GM18511 (cell line): ENCODE results near the gene NIPAL3.
"Not testable (repeated sequence)": the region's sequence is repeated elsewhere in the genome, so short reads cannot be mapped to it uniquely, and the experiment has no call there.

Source experiments
- ATAC-seq: cut with Tn5 transposase; IDR thresholded peaks from one replicate; pipeline ENCODE4 v1.9.1; 2021; ENCODE audit warnings: mild to moderate bottlenecking, moderate library complexity; ENCODE audit not compliant: unreplicated experiment

The NIPAL3 gene

GRCh38 chr1:24455272-24455671 lies 39.7 kb downstream of the NIPAL3 start:
- no peak for ATAC-seq

- no peak for ATAC-seq
Measured at GRCh38 chr1:24457866-24458265, 42.3 kb downstream of the NIPAL3 start.

- ATAC-seq, result no peak
Measured at GRCh38 chr1:24459551-24460266, 44.1 kb downstream of the NIPAL3 start.

GRCh38 chr1:24462128-24462527 lies 46.5 kb downstream of the NIPAL3 start:
- not testable (repeated sequence) for ATAC-seq

- ATAC-seq, result no peak
Measured at GRCh38 chr1:24463776-24464735, 48.5 kb downstream of the NIPAL3 start.

GRCh38 chr1:24465099-24465498 lies 49.5 kb downstream of the NIPAL3 start:
- no peak for ATAC-seq

GRCh38 chr1:24465638-24466037 lies 50.0 kb downstream of the NIPAL3 start:
- ATAC-seq, result no peak

- no peak for ATAC-seq
Measured at GRCh38 chr1:24468685-24469316, 53.2 kb downstream of the NIPAL3 start.

GRCh38 chr1:24470592-24470991 lies 55.0 kb downstream of the NIPAL3 start:
- ATAC-seq, result no peak

GRCh38 chr1:24472527-24473251 lies 57.1 kb downstream of the NIPAL3 start:
- ATAC-seq, result no peak

- ATAC-seq, result no peak
Measured at GRCh38 chr1:24474193-24474592, 58.6 kb downstream of the NIPAL3 start.

- no peak for ATAC-seq
Measured at GRCh38 chr1:24475700-24476099, 60.1 kb downstream of the NIPAL3 start.

GRCh38 chr1:24476571-24476970 lies 61.0 kb downstream of the NIPAL3 start:
- no peak for ATAC-seq

- ATAC-seq, result no peak
Measured at GRCh38 chr1:24477309-24477708, 61.7 kb downstream of the NIPAL3 start.

GRCh38 chr1:24481101-24481500 lies 65.5 kb downstream of the NIPAL3 start:
- peak; percentile 76 for ATAC-seq

GRCh38 chr1:24481843-24482610 lies 66.4 kb downstream of the NIPAL3 start:
- no peak for ATAC-seq

GRCh38 chr1:24483441-24483840 lies 67.8 kb downstream of the NIPAL3 start:
- ATAC-seq, result no peak

- no peak for ATAC-seq
Measured at GRCh38 chr1:24484199-24484598, 68.6 kb downstream of the NIPAL3 start.

GRCh38 chr1:24486331-24487065 lies 70.9 kb downstream of the NIPAL3 start:
- ATAC-seq, result no peak
